WTC11 (cell line): ENCODE measurements around the gene TRIP10.

ENCODE experiments used
- CTCF ChIP-seq: fragments of 200-600 bp; IDR thresholded peaks from 2 replicates; pipeline ENCODE4 v1.8.0; 2022; ENCODE audit warnings: antibody characterized with exemption
- ELF4 ChIP-seq: sonication (generic); formaldehyde crosslinking; IDR thresholded peaks from 2 replicates; pipeline ENCODE4 v1.8.1; 2022; ENCODE audit warnings: low read depth, mild to moderate bottlenecking, moderate library complexity, missing genetic modification reagents
- FOXP4 ChIP-seq: sonication (generic); formaldehyde crosslinking; IDR thresholded peaks from 2 replicates; pipeline ENCODE4 v1.8.0; 2022; ENCODE audit warnings: mild to moderate bottlenecking, missing genetic modification reagents
- JAZF1 ChIP-seq: fragments of 250-450 bp; sonication (Bioruptor Pico); IDR thresholded peaks from 2 replicates; pipeline ENCODE4 v1.9.0; 2021; ENCODE audit warnings: moderate library complexity, mild to moderate bottlenecking, inconsistent platforms
- MLX ChIP-seq: sonication (generic); formaldehyde crosslinking; IDR thresholded peaks from 2 replicates; pipeline ENCODE4 v1.8.1; 2023; ENCODE audit warnings: mild to moderate bottlenecking, missing genetic modification reagents, moderate library complexity
- MYBL2 ChIP-seq: sonication (generic); formaldehyde crosslinking; IDR thresholded peaks from 2 replicates; pipeline ENCODE4 v1.8.1; 2023; ENCODE audit warnings: mild to moderate bottlenecking, moderate library complexity, missing genetic modification reagents
- NFE2L1 ChIP-seq: sonication (generic); formaldehyde crosslinking; IDR thresholded peaks from 2 replicates; pipeline ENCODE4 v1.8.1; 2023; ENCODE audit warnings: missing genetic modification reagents
- NR3C1 ChIP-seq: sonication (generic); formaldehyde crosslinking; conservative IDR thresholded peaks from 2 replicates; pipeline ENCODE4 v1.8.1; 2023; ENCODE audit warnings: low read depth, mild to moderate bottlenecking, missing genetic modification reagents
- SMAD3 ChIP-seq: sonication (generic); formaldehyde crosslinking; IDR thresholded peaks from 2 replicates; pipeline ENCODE4 v1.8.0; 2022; ENCODE audit warnings: missing genetic modification reagents, mild to moderate bottlenecking, borderline replicate concordance
- SP1 ChIP-seq: sonication (generic); formaldehyde crosslinking; conservative IDR thresholded peaks from 2 replicates; pipeline ENCODE4 v1.8.1; 2022; ENCODE audit warnings: missing genetic modification reagents
- ZNF121 ChIP-seq: sonication (generic); formaldehyde crosslinking; IDR thresholded peaks from 2 replicates; pipeline ENCODE4 v1.8.0; 2023; ENCODE audit warnings: missing genetic modification reagents

- TF ChIP-seq ELF4 (CRISPR knock-in tag) (no peak), SP1 (CRISPR knock-in tag) (no peak), CTCF (no peak), SMAD3 (no peak), MLX (no peak), NFE2L1 (CRISPR knock-in tag) (no peak), NR3C1 (CRISPR knock-in tag) (no peak), ZNF121 (no peak), FOXP4 (CRISPR knock-in tag) (no peak), JAZF1 (CRISPR knock-in tag) (no peak), MYBL2 (CRISPR knock-in tag) (no peak)
Observed at GRCh38 chr19:6690160-6690885, 49.2 kb upstream of the TRIP10 start.
